ENCODE results near the gene TTLL8.

- TF ChIP-seq POLR2A (IDR thresholded peaks at IDR 0.05; ENCODE audit: low read depth) (no peak), CTCF (IDR thresholded peaks at IDR 0.05) (no peak)
These were observed 2.5 kb upstream of the TTLL8 start for GRCh38 chr22:50060441-50061140.

Measured in esophagus muscularis mucosa (tissue), 3 donors.